K562 (cell line): ENCODE data around the gene MAP2K4. TPM values are rescaled to one million over a fixed set of nuclear protein-coding genes. Genes with fewer than 3 reads are reported as not detected.
A peak's percentile ranks its signal among the peaks of the same experiment; 100 is the strongest.

Experiments
- ATAC-seq: fragments of 200-7000 bp; cut with Tn5 transposase; 3 replicates; pipeline ENCODE4 v1.9.1; 2020; ENCODE audit warnings: moderate library complexity
- BruUV-seq: library from RNA; stranded (reverse); fragments of 400-500 nt; replicated peaks from 2 replicates; lab custom pipeline; 2021; lab: Mats Ljungman, UMichigan
- CTCF ChIA-PET: fragments of 300-600 bp; formaldehyde crosslinking; extraction: SDS; loops from one replicate; lab custom pipeline; 2021; ENCODE audit warnings: low intra/inter-chr PET ratio; lab: Yijun Ruan, JAX
- POLR2A ChIA-PET: fragments of 300-600, 350-650 bp; sonication (Branson Sonifier 250); formaldehyde crosslinking; extraction: SDS; loops from one replicate; lab custom pipeline; 2021; ENCODE audit warnings: antibody characterized with exemption, inconsistent platforms; lab: Yijun Ruan, JAX
- DNase-seq, 4 experiments: peaks; one replicate each; pipeline versions ENCODE4 v3.0.0 to v3.0.0-alpha.2; 2011 to 2018; ENCODE audit warnings: low spot score in 3 of 4, mixed read lengths in 3 of 4; ENCODE audit errors: extremely low read depth in 1 of 4
- FAIRE-seq: peaks from 2 replicates; lab custom pipeline; 2011; peaks lifted over from hg19 to GRCh38; lab: Jason Lieb, UNC
- H2AFZ ChIP-seq: 2 replicates; pipeline ENCODE4 v1.6.0; 2011; ENCODE audit warnings: low read depth, low read length, control low read depth, inconsistent platforms
- H3K27ac ChIP-seq: fragments of 200-600 bp; 3 replicates; pipeline ENCODE4 v1.8.0; 2011; ENCODE audit warnings: low read depth, mild to moderate bottlenecking, control low read depth, inconsistent platforms, low read length, moderate library complexity, mixed read lengths; ENCODE audit errors: extremely low read depth
- H3K27me3 ChIP-seq, 2 experiments: fragments of 300-600 bp in 1 of 2; 2 replicates in 1 of 2; 3 replicates in 1 of 2; pipeline versions ENCODE4 v1.6.0 to v1.8.0; 2011; ENCODE audit warnings: inconsistent platforms in 2 of 2, low read length in 2 of 2, mild to moderate bottlenecking in 1 of 2, mixed read lengths in 1 of 2, moderate library complexity in 1 of 2; ENCODE audit not compliant: control insufficient read depth in 2 of 2, insufficient read depth in 2 of 2
- H3K36me3 ChIP-seq: fragments of 300-600 bp; 3 replicates; pipeline ENCODE4 v1.8.0; 2011; ENCODE audit warnings: mild to moderate bottlenecking, low read length, inconsistent platforms; ENCODE audit not compliant: control insufficient read depth, insufficient read depth
- H3K4me1 ChIP-seq, 2 experiments: fragments of 200-600 bp in 1 of 2; replicated peaks in 1 of 2; 2 replicates in 1 of 2; 3 replicates in 1 of 2; pipeline versions ENCODE4 v1.5.1 to v1.8.0; 2011; ENCODE audit warnings: inconsistent platforms in 2 of 2, low read length in 2 of 2, mild to moderate bottlenecking in 1 of 2, mixed read lengths in 1 of 2, moderate library complexity in 1 of 2; ENCODE audit not compliant: control insufficient read depth in 2 of 2, insufficient read depth in 2 of 2
- H3K4me2 ChIP-seq: 2 replicates; pipeline ENCODE4 v1.6.1; 2011; ENCODE audit warnings: low read length, control low read depth, inconsistent platforms, mixed read lengths; ENCODE audit not compliant: insufficient read depth
- H3K4me3 ChIP-seq: fragments of 200-600 bp; sonication (generic), shearing (Covaris generic); 2 replicates; pipeline ENCODE4 v1.5.1; 2016; ENCODE audit warnings: control low read depth, inconsistent platforms
- H3K79me2 ChIP-seq: fragments of 200-600 bp; 3 replicates; pipeline ENCODE4 v1.8.0; 2011; ENCODE audit warnings: low read length, inconsistent platforms; ENCODE audit not compliant: control insufficient read depth, insufficient read depth
- H3K9ac ChIP-seq, 2 experiments: 2 replicates each; pipeline versions ENCODE4 v1.6.0 to v1.6.1; 2011; ENCODE audit warnings: low read depth in 2 of 2, low read length in 2 of 2, control low read depth in 1 of 2, inconsistent platforms in 1 of 2, mild to moderate bottlenecking in 1 of 2, mixed read lengths in 1 of 2; ENCODE audit not compliant: insufficient read depth in 1 of 2
- H3K9me1 ChIP-seq: one replicate; pipeline ENCODE4 v1.6.0; 2011; ENCODE audit warnings: inconsistent platforms, mild to moderate bottlenecking, low read length, moderate library complexity; ENCODE audit not compliant: control insufficient read depth, insufficient read depth
- H3K9me3 ChIP-seq: replicated peaks from 2 replicates; pipeline ENCODE4 v1.5.1; 2011; ENCODE audit warnings: low read depth, low read length, inconsistent platforms; ENCODE audit not compliant: control insufficient read depth, insufficient read depth
- H4K20me1 ChIP-seq: replicated peaks from 2 replicates; pipeline ENCODE4 v1.6.1; 2011; ENCODE audit warnings: low read length, inconsistent platforms, mixed read lengths; ENCODE audit not compliant: control insufficient read depth, insufficient read depth
- ARID4B ChIP-seq: sonication (generic); formaldehyde crosslinking; IDR thresholded peaks from 2 replicates; pipeline ENCODE4 v1.8.0; 2022; ENCODE audit warnings: mild to moderate bottlenecking, missing genetic modification reagents
- DACH1 ChIP-seq: fragments of 450-650 bp; IDR thresholded peaks from 2 replicates; pipeline ENCODE4 v1.6.1; 2018; ENCODE audit not compliant: partially characterized antibody
- MCM5 ChIP-seq: fragments of 450-650 bp; IDR thresholded peaks from 2 replicates; pipeline ENCODE4 v1.6.1; 2016; ENCODE audit warnings: low read depth
- PHB2 ChIP-seq: fragments of 450-650 bp; IDR thresholded peaks from 2 replicates; pipeline ENCODE4 v1.6.1; 2017; ENCODE audit warnings: low read depth
- RBM25 ChIP-seq: fragments of 200-400 bp; formaldehyde crosslinking; IDR thresholded peaks from 2 replicates; pipeline ENCODE4 v1.6.1; 2018; ENCODE audit warnings: low read length, low read depth, moderate library complexity; ENCODE audit not compliant: severe bottlenecking
- RBM39 ChIP-seq: fragments of 200-400 bp; formaldehyde crosslinking; optimal IDR thresholded peaks from 2 replicates; pipeline ENCODE3; 2018; ENCODE audit warnings: low read depth, low read length
- SIN3B ChIP-seq: fragments of 450-650 bp; IDR thresholded peaks from 2 replicates; pipeline ENCODE4 v1.6.1; 2017; ENCODE audit warnings: low read depth, mild to moderate bottlenecking, moderate library complexity
- TGIF2 ChIP-seq: sonication (generic); formaldehyde crosslinking; IDR thresholded peaks from 2 replicates; pipeline ENCODE4 v1.8.1; 2022; ENCODE audit warnings: mild to moderate bottlenecking, missing genetic modification reagents, moderate library complexity
- XRCC4 ChIP-seq: IDR thresholded peaks from one replicate; pipeline ENCODE4 v1.6.1; 2011; ENCODE audit not compliant: insufficient read depth, insufficient read length; ENCODE audit errors: extremely low read depth
- ZNF146 ChIP-seq: IDR thresholded peaks from one replicate; pipeline ENCODE4 v1.6.1; 2018; ENCODE audit warnings: missing compliant biosample characterization; ENCODE audit not compliant: unreplicated experiment
- ZNF277 ChIP-seq: fragments of 250-450 bp; sonication (Bioruptor Pico); IDR thresholded peaks from 2 replicates; pipeline ENCODE4 v1.8.0; 2022; ENCODE audit warnings: inconsistent platforms, mild to moderate bottlenecking, moderate library complexity, borderline replicate concordance
- ZNF41 ChIP-seq: fragments of 250-450 bp; sonication (Bioruptor Pico); conservative IDR thresholded peaks from 2 replicates; pipeline ENCODE4 v1.4.0; 2020; ENCODE audit warnings: mild to moderate bottlenecking
- ZNF449 ChIP-seq: fragments of 250-450 bp; sonication (Bioruptor Pico); IDR thresholded peaks from 2 replicates; pipeline ENCODE4 v1.8.0; 2022; ENCODE audit warnings: moderate library complexity, mild to moderate bottlenecking, inconsistent platforms
- WGBS: fragments of 100-300 bp; shearing (Covaris generic); methylation state at CpG from one replicate; pipeline ENCODE4 v1.1.6; 2016; ENCODE audit warnings: low coverage, mixed read lengths; ENCODE audit not compliant: insufficient coverage; ENCODE audit errors: missing lambda C conversion rate; 5-methylcytosine and 5-hydroxymethylcytosine counted together
- in situ Hi-C: fragments of 300-500 bp; cut with MboI; formaldehyde crosslinking; loops from 4 replicates; pipeline ENCODE4 v1.15.0; 2018; ENCODE audit warnings: inconsistent platforms, mixed read lengths
- intact Hi-C: fragments of 100-400 bp; cut with micrococcal nuclease; formaldehyde crosslinking; loops from 2 replicates; pipeline ENCODE4 v1.14.2; 2022
- polyA plus RNA-seq, 8 experiments: library from polyadenylated mRNA; depleted of rRNA in 4 of 8; stranded (reverse) in 5 of 8; unstranded in 3 of 8; fragments of >200 nt; fragmentation: Nextera tagmentation in 2 of 8; fragmentation: Illumina TruSeq in 1 of 8; extraction: Ambion mirVana in 2 of 8; extraction: Trizol in 1 of 8; gene quantifications; 2 replicates each; pipeline versions ENCODE4 v1.2.1 to v1.2.3, GENCODE V29; 2011 to 2014; ENCODE audit warnings: inconsistent platforms in 1 of 8, missing spikeins in 1 of 8
- total RNA-seq, 7 experiments: library from RNA; depleted of rRNA in 6 of 7; stranded (reverse); fragments of >200 nt in 6 of 7; fragmentation: Illumina TruSeq in 2 of 7; extraction: Trizol in 2 of 7; gene quantifications; 2 replicates each; pipeline versions ENCODE4 v1.2.1 to v1.2.3, GENCODE V29; 2011 to 2021; ENCODE audit warnings: low replicate concordance in 1 of 7
- TF ChIP-seq, protein P1 (sequence below): IDR thresholded peaks from 2 replicates; pipeline ENCODE4 v1.6.1; 2016; ENCODE audit warnings: missing genetic modification characterization, missing compliant biosample characterization

The MAP2K4 gene
- total and polyA plus RNA-seq, 9 of the 15 experiments (the other 6 are each of a cell fraction or from before 2014, with no cell fraction given): 3.0 to 15.9 (median 10.8) TPM

GRCh38 chr17:12180644-12181261, 160.1 kb downstream of the MAP2K4 start:
- Histone ChIP-seq H3K79me2 (no peaks in the 10 kb centered on the region), H3K27ac (no peak overlapping the region), H3K27me3 (no peaks in the 10 kb centered on the region; a peak in 1 of 5 replicates), H3K4me1 (no peaks in the 10 kb centered on the region), H3K36me3 (no peaks in the 10 kb centered on the region), H3K4me2 (no peak overlapping the region), H3K9me1 (no peaks in the 10 kb centered on the region), H3K9ac (no peak overlapping the region), H3K9me3 (no peaks in the 10 kb centered on the region), H3K4me3 (no peak overlapping the region), H2AFZ (no peak overlapping the region), H4K20me1 (no peaks in the 10 kb centered on the region)
- ChIA-PET CTCF (interaction anchor here (0.6 to 1.5 kb wide), 3 partner anchors 486 to 852 kb away, joined by 4 to 5 read pairs (median 4); no protein-coding TSS in a partner anchor), POLR2A (no interaction called here)
- WGBS: 0% methylated on average over 7 of the region's 7 CpGs
- intact Hi-C loops (loop anchor here (2.0 to 5.0 kb wide), 2 partner anchors 486 to 562 kb away; no protein-coding TSS in a partner anchor), in situ Hi-C loops (no loop called here)
- FAIRE-seq (peak; percentile 35), ATAC-seq (peak; percentile 61), DNase-seq (peak; percentile 23 to 58 (median 28))
- no TSS peak for BruUV-seq
- TF ChIP-seq ZNF146 (CRISPR knock-in tag) (no peak), RBM39 (no peak), ARID4B (no peak), TGIF2 (no peak), RBM25 (no peak), XRCC4 (no peak), ZNF277 (CRISPR knock-in tag) (no peak), MCM5 (no peak), SIN3B (no peak), DACH1 (no peak), PHB2 (no peak), ZNF449 (CRISPR knock-in tag) (no peak), ZNF41 (CRISPR knock-in tag) (no peak)
- TF ChIP-seq, protein P1, sequence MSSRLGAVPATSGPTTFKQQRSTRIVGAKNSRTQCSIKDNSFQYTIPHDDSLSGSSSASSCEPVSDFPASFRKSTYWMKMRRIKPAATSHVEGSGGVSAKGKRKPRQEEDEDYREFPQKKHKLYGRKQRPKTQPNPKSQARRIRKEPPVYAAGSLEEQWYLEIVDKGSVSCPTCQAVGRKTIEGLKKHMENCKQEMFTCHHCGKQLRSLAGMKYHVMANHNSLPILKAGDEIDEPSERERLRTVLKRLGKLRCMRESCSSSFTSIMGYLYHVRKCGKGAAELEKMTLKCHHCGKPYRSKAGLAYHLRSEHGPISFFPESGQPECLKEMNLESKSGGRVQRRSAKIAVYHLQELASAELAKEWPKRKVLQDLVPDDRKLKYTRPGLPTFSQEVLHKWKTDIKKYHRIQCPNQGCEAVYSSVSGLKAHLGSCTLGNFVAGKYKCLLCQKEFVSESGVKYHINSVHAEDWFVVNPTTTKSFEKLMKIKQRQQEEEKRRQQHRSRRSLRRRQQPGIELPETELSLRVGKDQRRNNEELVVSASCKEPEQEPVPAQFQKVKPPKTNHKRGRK (tag): no peak
